ENCODE results near the gene TRERF1.
A peak's percentile ranks its signal among the peaks of the same experiment; 100 is the strongest.

The TRERF1 gene

GRCh38 chr6:42224222-42225028 lies 227.3 kb downstream of the TRERF1 start (continued):
- no peak for TF ChIP-seq ZBTB11 (tag by site-specific recombination; conservative IDR thresholded peaks at IDR 0.05; ENCODE audit: low read depth)
- no peak for TF ChIP-seq HOXD13 (CRISPR knock-in tag; IDR thresholded peaks at IDR 0.05; ENCODE audit: borderline replicate concordance)
- TF ChIP-seq ZBTB21 (tag by site-specific recombination; IDR thresholded peaks at IDR 0.05): peak; percentile 91
- no peak for TF ChIP-seq ZNF785 (tag by site-specific recombination; IDR thresholded peaks at IDR 0.05)
- TF ChIP-seq GFI1B (tag by site-specific recombination; IDR thresholded peaks at IDR 0.05): peak; percentile 89
- TF ChIP-seq ZEB2 (tag by site-specific recombination; IDR thresholded peaks at IDR 0.05): peak; percentile 88
- TF ChIP-seq ZNF48 (tag by site-specific recombination; IDR thresholded peaks at IDR 0.05): no peak
- TF ChIP-seq ZNF610 (tag by site-specific recombination; IDR thresholded peaks at IDR 0.05; ENCODE audit: borderline replicate concordance): no peak
- peak; percentile 62 for TF ChIP-seq PRDM10 (tag by site-specific recombination; IDR thresholded peaks at IDR 0.05)
- TF ChIP-seq ZNF639 (tag by site-specific recombination; IDR thresholded peaks at IDR 0.05): peak; percentile 71; the same call in 1 of the 2 replicates
- TF ChIP-seq PRDM6 (tag by site-specific recombination; IDR thresholded peaks at IDR 0.05): 0 out of 2 replicates have a peak, but pooled peaks have one; percentile 37
- TF ChIP-seq PATZ1 (tag by site-specific recombination; IDR thresholded peaks at IDR 0.05): peak; percentile 46
- no peak for TF ChIP-seq ZNF449 (tag by site-specific recombination; IDR thresholded peaks at IDR 0.05)
- TF ChIP-seq SCRT2 (tag by site-specific recombination; IDR thresholded peaks at IDR 0.05): peak; percentile 96
- TF ChIP-seq ZNF792 (tag by site-specific recombination; IDR thresholded peaks at IDR 0.05): no peak
- 0 out of 2 replicates have a peak, but pooled peaks have one; percentile 21 for TF ChIP-seq ZFP69B (tag by site-specific recombination; IDR thresholded peaks at IDR 0.05)
- no peak for TF ChIP-seq ZBTB49 (tag by site-specific recombination; IDR thresholded peaks at IDR 0.05; ENCODE audit: low read depth)
- 0 out of 2 replicates have a peak, but pooled peaks have one; percentile 8 for TF ChIP-seq ZSCAN4 (tag by site-specific recombination; IDR thresholded peaks at IDR 0.05)
- peak; percentile 17; the same call in 1 of the 2 replicates for TF ChIP-seq ZBTB20 (tag by site-specific recombination; IDR thresholded peaks at IDR 0.05)
- 0 out of 2 replicates have a peak, but pooled peaks have one; percentile 17 for TF ChIP-seq SP3 (tag by site-specific recombination; IDR thresholded peaks at IDR 0.05)
